Heart right ventricle (tissue), 16 donors: Measurements from ENCODE around the gene DCAF10. TPM values are rescaled to one million over a fixed set of nuclear protein-coding genes. Genes with fewer than 3 reads are reported as not detected.
"Not testable (repeated sequence)": the region's sequence is repeated elsewhere in the genome, so short reads cannot be mapped to it uniquely, and the experiment has no call there.

Experiments used
- ATAC-seq, 8 donors: fragments of 200-7000 bp; cut with Tn5 transposase; one replicate each; pipeline ENCODE4 v1.9.1; 2020; ENCODE audit warnings: mild to moderate bottlenecking in 8 of 8, moderate library complexity in 8 of 8, moderate number of reproducible peaks in 1 of 8
- DNase-seq, 2 donors: peaks; one replicate each; pipeline ENCODE4 v3.0.0-alpha.2; 2020
- H3K27ac ChIP-seq, 10 donors: fragments of 200-600 bp; sonication (generic) in 2 of 10; one replicate each; pipeline versions ENCODE4 v1.5.0 to v1.8.0; 2020 to 2022; ENCODE audit warnings: mild to moderate bottlenecking in 3 of 10
- H3K27me3 ChIP-seq, 7 donors: fragments of 200-600 bp; one replicate each; pipeline ENCODE4 v1.8.0; 2021 to 2022; ENCODE audit warnings: mild to moderate bottlenecking in 2 of 7
- H3K36me3 ChIP-seq, 9 donors: fragments of 200-600 bp; sonication (generic) in 1 of 9; one replicate each; pipeline versions ENCODE4 v1.5.0 to v1.8.0; 2020 to 2022; ENCODE audit warnings: mild to moderate bottlenecking in 2 of 9
- H3K4me1 ChIP-seq, 9 donors: fragments of 200-600 bp; sonication (generic) in 1 of 9; one replicate each; pipeline versions ENCODE4 v1.5.0 to v1.8.0; 2020 to 2022; ENCODE audit warnings: mild to moderate bottlenecking in 4 of 9
- H3K4me3 ChIP-seq, 10 donors: fragments of 200-600 bp; sonication (generic) in 2 of 10; one replicate each; pipeline versions ENCODE4 v1.5.0 to v1.8.0; 2020 to 2022; ENCODE audit warnings: mild to moderate bottlenecking in 7 of 10, moderate library complexity in 2 of 10
- H3K9me3 ChIP-seq, 11 donors: fragments of 200-600 bp in 10 of 11; sonication (generic) in 2 of 11; one replicate each; pipeline versions ENCODE4 v1.5.0 to v1.8.0; 2013 to 2022; ENCODE audit warnings: mild to moderate bottlenecking in 2 of 11, control low read depth in 1 of 11, moderate library complexity in 1 of 11
- WGBS, 2 donors: extraction: QIAGEN DNeasy Blood & Tissue Kit; methylation state at CpG; one replicate each; pipeline ENCODE4 v1.1.7; 2013; ENCODE audit warnings: inconsistent platforms in 1 of 2; 5-methylcytosine and 5-hydroxymethylcytosine counted together
- intact Hi-C, 10 donors: fragments of 100-400 bp; cut with DNase I; formaldehyde crosslinking; loops; one replicate each; pipeline versions ENCODE4 v1.11.1 to v1.14.2; 2022
- polyA plus RNA-seq, 2 donors: library from polyadenylated mRNA; stranded (reverse); fragments of 200-250 nt; gene quantifications; one replicate each; pipeline ENCODE4 v1.2.3, GENCODE V29; 2013
- total RNA-seq, 10 donors: library from RNA; stranded (reverse); fragmentation: NEBNext Ultra II Directional in 3 of 10; extraction: Animal tissue kit (Norgen Biotek cat#: 25700) in 3 of 10; gene quantifications; one replicate each; pipeline versions ENCODE4 v1.2.1 to v1.2.4, GENCODE V29; 2021 to 2023
- TF ChIP-seq, protein P1 (sequence below), 9 donors: fragments of 200-600 bp; sonication (generic) in 2 of 9; IDR thresholded peaks; one replicate each; pipeline versions ENCODE4 v1.5.0 to v1.8.0; 2021 to 2022; ENCODE audit warnings: antibody characterized with exemption in 9 of 9, mild to moderate bottlenecking in 5 of 9, moderate library complexity in 1 of 9
- donor health status: Arrhythmogenic right ventricular cardiomyopathy.
- donor health status: ischemic (EF 13 %, LVEDD 7.1; RV severe dilation, severe dysfunction).
- donor health status: healthy with polysubstance abuse.
- donor health status: DM: no; HTN: yes; CAD: no.
- donor health status: DM: no; HTN: no; CAD: no.
- donor health status: ischemic (EF 25% LVEDD 6.9; RV normal size, moderate dysfunction).
- donor health status: ischemic (EF 25% LVEDD 5.7; RV mildly dilated, moderate dysfunction).
- donor health status: healthy.
- donor health status: DM: yes; HTN: yes; CAD: no.
- donor health status: Ischemic cardiomyopathy.
- donor health status: ischemic (EF 35%, LVEDD 5.7; RV mildly dilated, moderate dysfunction).
- donor health status: nonischemic (EF 11% LVEDD 7.7; RV severe dilation, severe dysfunction).
- donor health status: DM: yes; HTN: yes; CAD: no.
- donor health status: PGD.
- donor health status: ischemic (EF 29% LVEDD 5.4; RV normal size, mild dysfunction).
- donor health status: nonischemic (EF 23%, LVEDD 6.1; RV moderate dilation, normal function).

DCAF10 gene
- total and polyA plus RNA-seq, 12 donors, result 5.6 to 23.4 (median 19.4) TPM

DNA sequence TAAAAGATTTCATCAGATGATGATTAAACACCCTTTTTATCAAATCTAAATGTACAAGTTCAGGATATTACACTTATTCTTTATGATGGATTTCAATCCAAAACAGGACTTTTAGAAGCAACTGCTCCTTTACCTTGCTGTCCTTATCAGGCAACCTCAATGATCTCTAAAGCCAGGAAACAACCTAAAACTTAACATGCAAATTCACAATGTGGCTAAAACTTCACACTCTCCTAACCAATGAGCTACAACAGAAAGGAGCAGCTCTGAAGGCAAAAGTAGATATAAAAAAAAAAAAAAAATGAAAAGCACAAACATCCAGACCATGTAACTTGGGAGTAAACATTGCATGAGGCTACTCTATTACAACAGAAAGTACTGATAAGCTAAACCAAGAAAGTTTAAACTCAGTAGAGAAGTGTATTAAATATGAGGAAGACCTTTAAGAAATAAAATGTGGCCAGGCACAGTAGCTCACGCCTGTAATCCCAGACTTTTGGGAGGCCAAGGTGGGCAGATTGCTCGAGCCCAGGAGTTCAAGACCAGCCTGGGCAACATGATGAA is 80.4 kb downstream of the DCAF10 start:
- TF ChIP-seq, protein P1, sequence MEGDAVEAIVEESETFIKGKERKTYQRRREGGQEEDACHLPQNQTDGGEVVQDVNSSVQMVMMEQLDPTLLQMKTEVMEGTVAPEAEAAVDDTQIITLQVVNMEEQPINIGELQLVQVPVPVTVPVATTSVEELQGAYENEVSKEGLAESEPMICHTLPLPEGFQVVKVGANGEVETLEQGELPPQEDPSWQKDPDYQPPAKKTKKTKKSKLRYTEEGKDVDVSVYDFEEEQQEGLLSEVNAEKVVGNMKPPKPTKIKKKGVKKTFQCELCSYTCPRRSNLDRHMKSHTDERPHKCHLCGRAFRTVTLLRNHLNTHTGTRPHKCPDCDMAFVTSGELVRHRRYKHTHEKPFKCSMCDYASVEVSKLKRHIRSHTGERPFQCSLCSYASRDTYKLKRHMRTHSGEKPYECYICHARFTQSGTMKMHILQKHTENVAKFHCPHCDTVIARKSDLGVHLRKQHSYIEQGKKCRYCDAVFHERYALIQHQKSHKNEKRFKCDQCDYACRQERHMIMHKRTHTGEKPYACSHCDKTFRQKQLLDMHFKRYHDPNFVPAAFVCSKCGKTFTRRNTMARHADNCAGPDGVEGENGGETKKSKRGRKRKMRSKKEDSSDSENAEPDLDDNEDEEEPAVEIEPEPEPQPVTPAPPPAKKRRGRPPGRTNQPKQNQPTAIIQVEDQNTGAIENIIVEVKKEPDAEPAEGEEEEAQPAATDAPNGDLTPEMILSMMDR (IDR thresholded peaks at IDR 0.05), result no peak
- DNase-seq, result no peak
- intact Hi-C loops, result no loop called here
- H3K9me3 ChIP-seq, result peaks cover 0 to 7% (median 0%) of the 10 kb centered on the region in 11 donors
- no peaks in the 10 kb centered on the region for H3K27me3 ChIP-seq
- WGBS, 2 donors, result 97 to 100% methylated on average over 2 of the region's 2 CpGs
- ATAC-seq, result no peak
- no peak overlapping the region for H3K4me3 ChIP-seq
- no peaks in the 10 kb centered on the region for H3K4me1 ChIP-seq
- peaks cover 0 to 66% (median 4%) of the 10 kb centered on the region in 9 donors for H3K36me3 ChIP-seq
- no peak overlapping the region for H3K27ac ChIP-seq

GRCh38 chr9:37887977-37888583 is 87.5 kb downstream of the DCAF10 start:
- H3K4me3 ChIP-seq, ATAC-seq, H3K27me3 ChIP-seq, H3K9me3 ChIP-seq, H3K27ac ChIP-seq, DNase-seq, H3K4me1 ChIP-seq, intact Hi-C loops: not testable (repeated sequence)
- peaks cover 0 to 69% (median 12%) of the 10 kb centered on the region in 9 donors for H3K36me3 ChIP-seq
- 83 to 89% methylated on average over 11 of the region's 11 CpGs for WGBS, 2 donors

GRCh38 chr9:37889536-37889935 is 88.9 kb downstream of the DCAF10 start:
- H3K36me3 ChIP-seq, result peaks cover 0 to 79% (median 16%) of the 10 kb centered on the region in 9 donors
- TF ChIP-seq, protein P1 (IDR thresholded peaks at IDR 0.05), result no peak

DNA sequence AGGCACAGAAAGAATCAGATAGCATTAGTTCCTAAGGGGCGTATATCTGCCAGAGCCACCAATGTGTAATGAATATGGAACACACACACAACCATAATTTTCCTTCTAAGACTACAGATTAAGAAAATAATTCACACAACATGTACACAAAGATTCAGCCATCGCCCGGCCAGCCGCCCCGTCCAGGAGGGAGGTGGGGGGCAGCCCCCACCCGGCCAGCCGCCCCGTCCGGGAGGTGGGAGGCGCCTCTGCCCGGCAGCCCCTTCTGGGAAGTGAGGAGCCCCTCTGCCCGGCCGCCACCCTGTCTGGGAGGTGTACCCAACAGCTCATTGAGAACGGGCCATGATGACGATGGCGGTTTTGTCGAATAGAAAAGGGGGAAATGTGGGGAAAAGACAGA is 90.4 kb downstream of the DCAF10 start:
- peaks cover 0 to 86% (median 29%) of the 10 kb centered on the region in 9 donors for H3K36me3 ChIP-seq
- ATAC-seq, result not testable (repeated sequence)

More at GRCh38 chr9:37889536-37889935, 88.9 kb downstream of the DCAF10 start:
- intact Hi-C loops, result no loop called here
- Histone ChIP-seq H3K9me3 (no peaks in the 10 kb centered on the region), H3K4me1 (no peaks in the 10 kb centered on the region), H3K27ac (no peak overlapping the region), H3K27me3 (no peaks in the 10 kb centered on the region), H3K4me3 (no peak overlapping the region)
- DNase-seq (no peak), ATAC-seq (no peak)

DNA sequence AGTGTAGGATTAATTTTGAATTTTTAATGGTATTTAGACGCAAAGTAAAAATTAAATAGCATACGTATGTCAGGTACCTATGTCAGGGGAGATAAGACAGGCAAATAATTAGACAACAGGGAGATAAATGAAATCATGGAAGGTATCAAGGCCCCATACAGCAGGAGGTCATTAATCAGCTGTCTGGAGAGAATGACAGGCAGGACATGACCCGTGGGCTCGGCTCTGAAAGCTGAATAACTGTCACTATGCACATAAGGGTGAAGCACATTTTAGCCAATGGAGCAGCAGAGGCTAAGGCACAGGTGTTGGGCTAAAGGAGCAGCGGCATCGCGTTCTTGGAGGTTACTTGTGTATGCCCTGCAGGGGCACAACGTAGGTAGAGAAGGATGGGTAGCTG is 91.5 kb downstream of the DCAF10 start:
- intact Hi-C loops, result no loop called here
- ATAC-seq, result no peak
- 84 to 85% methylated on average over 8 of the region's 8 CpGs for WGBS, 2 donors
- no peaks in the 10 kb centered on the region for H3K4me1 ChIP-seq
- no peaks in the 10 kb centered on the region for H3K27me3 ChIP-seq
- H3K4me3 ChIP-seq, result no peak overlapping the region
- H3K27ac ChIP-seq, result no peak overlapping the region
- no peaks in the 10 kb centered on the region for H3K9me3 ChIP-seq
- DNase-seq, result no peak
- TF ChIP-seq, protein P1 (IDR thresholded peaks at IDR 0.05), result no peak
- peaks cover 0 to 88% (median 38%) of the 10 kb centered on the region in 9 donors for H3K36me3 ChIP-seq

More for the DNA sequence above, 90.4 kb downstream of the DCAF10 start:
- H3K27me3 ChIP-seq, DNase-seq, H3K4me3 ChIP-seq, H3K27ac ChIP-seq, H3K4me1 ChIP-seq, intact Hi-C loops, H3K9me3 ChIP-seq: not testable (repeated sequence)
- 98 to 99% methylated on average over 13 to 14 of the region's 17 CpGs for WGBS, 2 donors
